GM19455 (cell line): ENCODE data around the gene PSMB5.

ENCODE experiments used
- ATAC-seq: cut with Tn5 transposase; IDR thresholded peaks from one replicate; pipeline ENCODE4 v1.9.1; 2021; ENCODE audit not compliant: unreplicated experiment

PSMB5 gene

DNA sequence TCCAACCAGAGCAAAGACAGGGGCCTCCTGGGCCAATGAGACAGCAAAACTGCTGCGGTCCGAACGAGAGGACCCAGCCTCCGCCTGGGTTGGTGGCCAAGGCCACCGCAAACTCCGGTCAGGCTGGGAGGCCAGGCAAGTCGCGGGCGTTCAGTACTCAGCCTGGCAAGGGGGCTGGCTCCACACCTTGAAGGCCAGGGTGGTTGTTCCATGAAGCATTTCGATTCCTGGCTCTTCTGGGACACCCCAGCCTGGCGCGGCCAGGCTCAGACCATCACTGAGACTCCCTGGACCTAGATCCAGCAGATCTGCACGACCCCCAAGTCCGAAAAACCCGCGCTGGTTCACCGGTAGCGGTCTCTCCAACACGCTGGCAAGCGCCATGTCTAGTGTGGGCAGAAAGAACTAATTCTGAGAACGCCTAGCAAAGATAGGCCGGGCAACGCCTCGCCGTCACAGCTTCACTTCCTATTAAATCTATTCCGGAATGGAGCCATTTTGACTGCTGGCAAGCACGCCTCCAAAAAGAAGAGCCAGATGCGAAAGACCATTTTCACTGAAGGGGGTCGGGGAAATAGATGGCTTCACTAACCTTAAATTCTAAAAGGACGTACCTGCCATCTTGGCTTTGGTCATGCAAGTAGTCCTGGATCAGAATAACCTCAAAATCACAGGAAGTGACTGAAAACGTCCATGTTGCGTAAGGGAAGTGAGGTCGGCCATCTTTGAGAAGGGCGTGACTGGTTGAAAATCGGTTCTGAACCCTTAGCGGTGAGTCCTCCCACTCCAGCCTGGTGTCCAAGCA, at the start of gene PSMB5:
Gene PSMB5 (minus strand): TSS at position 403 of the 805 bp plus-strand sequence. CDS start 19 bp downstream, at position 384.
- ATAC-seq = peak; percentile 91

DNA sequence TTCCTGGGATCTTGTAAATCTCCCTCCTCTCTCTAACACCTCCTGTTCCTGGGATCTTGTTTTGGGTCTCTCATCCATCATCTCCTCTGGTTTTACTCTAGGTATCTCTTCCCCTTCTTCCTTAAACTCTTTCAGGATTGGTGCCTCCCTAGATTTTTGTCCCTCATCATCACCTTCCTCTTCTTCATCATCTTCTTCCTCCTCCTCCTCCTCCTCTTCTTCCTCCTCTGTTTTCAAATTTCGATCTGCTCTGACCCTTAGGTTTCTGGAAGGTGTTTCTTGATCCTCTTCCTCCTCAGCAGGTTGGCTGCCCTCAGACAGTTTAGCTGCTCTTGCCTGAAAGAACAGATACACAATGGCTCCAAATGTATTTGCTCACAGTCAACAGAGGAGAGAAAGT, 45.8 kb upstream of the PSMB5 start:
- ATAC-seq = no peak

- ATAC-seq = no peak
These were observed 45.0 kb upstream of the PSMB5 start for GRCh38 chr14:23079716-23080115.

DNA sequence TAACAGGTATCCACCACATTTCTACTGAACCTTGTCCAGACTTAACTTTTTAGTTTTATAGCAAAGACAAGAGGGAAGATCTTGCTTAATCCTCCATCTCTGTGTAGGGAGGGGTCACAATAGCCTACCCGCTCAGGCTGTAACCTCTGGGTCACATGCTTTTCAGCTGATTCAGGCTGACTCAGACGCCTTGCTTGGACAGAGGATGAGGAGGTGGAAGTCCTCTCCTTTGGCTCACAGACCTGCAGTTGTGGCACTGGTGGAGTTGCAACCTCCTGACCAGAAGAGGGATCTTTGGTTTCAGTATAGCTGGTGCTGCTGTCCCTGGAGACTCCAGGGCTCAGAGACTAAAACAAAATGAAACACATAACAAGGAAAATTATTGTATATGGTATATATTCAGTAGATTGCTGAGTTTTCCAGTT, 44.0 kb upstream of the PSMB5 start:
- ATAC-seq = no peak

DNA sequence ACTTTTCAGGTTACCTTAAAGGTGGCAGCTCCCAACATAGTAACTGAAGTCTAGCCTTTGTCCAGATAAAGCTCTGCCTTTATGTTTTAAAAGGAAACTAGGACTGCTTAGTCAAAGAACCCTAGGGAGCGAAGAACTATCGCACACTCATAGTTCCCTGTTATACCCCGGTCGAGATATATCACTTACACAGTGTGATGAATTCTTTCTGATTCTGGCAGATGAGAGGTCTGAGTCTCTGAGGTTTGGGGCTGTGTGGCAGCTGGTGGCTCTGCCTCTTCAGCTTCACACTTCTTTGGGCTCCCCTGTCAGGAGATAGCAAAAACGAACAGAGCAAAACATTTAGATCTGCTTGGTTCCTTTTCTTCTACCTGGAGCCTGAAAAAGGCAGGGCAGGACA, 43.3 kb upstream of the PSMB5 start:
- ATAC-seq = no peak

GRCh38 chr14:23076785-23077408, 42.2 kb upstream of the PSMB5 start:
- ATAC-seq = no peak

- ATAC-seq = no peak
These were observed 40.2 kb upstream of the PSMB5 start for GRCh38 chr14:23074906-23075305.

GRCh38 chr14:23071921-23072539, 37.3 kb upstream of the PSMB5 start:
- no peak for ATAC-seq

- peak; percentile 86 for ATAC-seq
These were observed 36.7 kb upstream of the PSMB5 start for GRCh38 chr14:23071244-23071920.

DNA sequence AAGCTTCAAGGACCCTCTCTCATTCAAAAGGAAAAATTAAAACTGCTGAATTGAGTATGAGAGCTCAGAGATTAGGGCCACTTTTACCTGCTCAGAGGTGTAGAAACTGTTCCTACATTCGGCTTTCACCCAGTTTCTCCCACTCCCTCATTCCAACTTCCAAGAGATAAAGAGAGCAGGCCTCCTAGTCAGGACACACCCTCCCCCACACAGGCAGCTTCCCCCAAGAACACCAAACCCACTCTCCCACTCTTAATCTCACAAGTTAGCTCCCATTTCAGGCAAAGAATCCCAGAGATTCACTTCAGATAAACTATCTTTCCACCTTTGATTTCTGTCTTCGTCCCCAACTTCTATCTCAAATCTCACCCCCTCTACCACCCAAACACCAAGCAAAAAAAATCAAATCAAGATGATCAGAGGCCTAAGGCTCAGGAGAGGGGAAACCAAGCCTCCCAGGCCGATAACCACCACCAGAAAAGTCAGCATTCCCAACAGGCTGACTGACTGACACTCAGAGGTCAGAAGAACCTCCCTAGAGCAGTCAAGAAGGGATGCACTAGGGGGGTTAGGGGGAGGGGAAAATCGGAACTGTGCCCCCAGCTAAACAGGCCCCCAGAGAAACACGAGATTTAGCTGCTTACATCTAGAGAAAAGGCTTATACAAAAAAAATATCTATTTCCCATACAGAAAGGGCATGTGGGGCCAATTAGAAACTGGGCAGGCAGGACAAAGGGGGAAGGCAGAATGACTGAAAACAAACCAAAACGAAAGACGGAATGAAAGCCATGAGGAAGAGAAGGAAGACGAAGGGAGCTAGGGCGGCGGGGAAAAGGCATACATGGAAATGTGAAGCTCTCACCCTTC, 35.8 kb upstream of the PSMB5 start:
- ATAC-seq = no peak

DNA sequence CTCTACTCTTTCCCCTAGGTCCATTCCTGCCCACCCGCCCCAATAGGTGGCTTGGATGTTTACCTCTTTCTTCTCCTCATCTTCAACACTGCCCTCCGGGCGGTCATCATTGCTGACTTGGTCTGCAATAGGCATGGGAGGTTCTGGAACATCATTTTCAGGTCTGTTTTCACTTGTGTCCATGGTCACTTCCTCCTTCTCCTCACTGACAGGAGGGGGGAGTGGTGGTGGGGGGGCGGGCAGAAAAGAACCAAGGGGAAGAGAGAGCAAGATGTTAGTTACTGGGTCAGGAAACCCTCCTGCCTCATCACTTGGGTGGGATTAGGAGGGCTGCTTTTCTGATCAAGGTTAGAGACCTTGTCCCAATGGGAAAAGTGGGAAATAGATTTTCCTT, 34.7 kb upstream of the PSMB5 start:
- no peak for ATAC-seq

DNA sequence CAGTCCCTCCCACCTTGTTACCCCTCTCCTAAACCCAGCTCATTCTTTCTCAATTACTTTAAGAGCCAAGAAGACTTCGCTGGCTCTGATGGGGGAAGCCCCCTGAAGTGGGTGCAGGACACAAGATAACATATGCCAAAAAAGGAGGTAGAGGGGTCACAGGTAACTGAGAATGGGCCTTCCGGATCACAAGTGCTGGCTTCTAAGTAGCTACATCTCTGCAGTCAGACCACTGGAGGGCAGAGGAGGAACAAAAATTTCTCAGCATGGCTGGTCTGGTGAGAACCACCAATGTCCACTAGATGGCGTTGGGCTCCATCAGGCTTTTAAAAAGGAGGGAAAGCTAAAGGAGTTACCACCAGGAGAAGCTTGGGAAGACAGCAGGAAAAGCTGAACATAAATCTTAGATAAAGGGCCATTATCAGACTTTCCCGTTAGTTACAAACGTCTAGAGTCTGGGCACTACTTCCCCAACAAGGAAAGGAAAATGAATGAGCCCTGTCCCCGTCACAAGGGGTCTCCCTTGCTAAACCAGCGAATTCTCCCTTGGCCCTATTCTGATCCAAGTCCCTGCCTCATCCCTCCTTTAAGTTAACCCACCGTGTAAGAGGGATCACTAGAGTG, 34.2 kb upstream of the PSMB5 start:
- ATAC-seq = peak; percentile 62

DNA sequence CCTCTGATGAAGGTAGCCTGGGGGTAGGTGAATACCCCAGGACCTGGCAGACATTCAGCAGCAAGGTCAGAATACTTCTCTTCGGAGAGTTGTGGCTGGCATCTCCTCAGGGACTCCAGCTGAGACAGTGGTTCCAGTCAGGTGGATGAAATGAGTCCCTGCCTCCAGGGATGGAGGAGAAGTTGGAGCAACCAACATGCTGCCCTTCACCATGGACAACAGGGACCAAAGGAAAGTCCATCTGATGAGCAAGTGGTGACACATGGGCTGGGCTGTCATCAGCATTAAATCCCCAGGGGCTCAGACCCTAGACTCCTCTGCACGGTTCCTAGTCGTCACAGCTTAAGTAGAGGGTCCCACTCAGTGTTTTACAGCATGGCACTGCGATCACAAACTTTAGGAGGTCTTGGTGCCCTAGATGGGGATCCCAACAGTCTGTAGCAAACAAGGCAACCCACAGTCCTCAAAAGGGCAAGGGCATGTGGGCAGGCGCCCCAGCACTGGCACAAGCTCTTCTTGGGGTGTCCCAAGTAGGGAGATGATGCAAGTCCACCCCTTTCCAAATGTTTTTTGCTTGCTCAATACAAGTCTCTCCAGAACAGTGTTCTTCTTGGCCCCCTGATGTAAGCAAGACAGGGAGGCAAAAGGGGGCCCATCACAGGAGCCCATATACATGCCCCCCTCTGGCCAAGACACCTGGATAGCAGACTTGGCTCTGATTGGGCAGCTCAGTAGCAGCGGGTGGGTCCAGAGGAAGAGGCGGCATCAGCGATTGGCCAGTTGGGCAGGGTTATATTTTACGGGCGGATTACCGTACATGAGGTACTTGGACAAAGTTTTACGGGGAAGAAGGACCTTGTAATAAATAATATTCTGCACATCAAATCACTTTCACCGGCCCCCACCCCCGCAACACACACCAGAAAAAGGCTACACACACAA, 33.4 kb upstream of the PSMB5 start:
- ATAC-seq = no peak

DNA sequence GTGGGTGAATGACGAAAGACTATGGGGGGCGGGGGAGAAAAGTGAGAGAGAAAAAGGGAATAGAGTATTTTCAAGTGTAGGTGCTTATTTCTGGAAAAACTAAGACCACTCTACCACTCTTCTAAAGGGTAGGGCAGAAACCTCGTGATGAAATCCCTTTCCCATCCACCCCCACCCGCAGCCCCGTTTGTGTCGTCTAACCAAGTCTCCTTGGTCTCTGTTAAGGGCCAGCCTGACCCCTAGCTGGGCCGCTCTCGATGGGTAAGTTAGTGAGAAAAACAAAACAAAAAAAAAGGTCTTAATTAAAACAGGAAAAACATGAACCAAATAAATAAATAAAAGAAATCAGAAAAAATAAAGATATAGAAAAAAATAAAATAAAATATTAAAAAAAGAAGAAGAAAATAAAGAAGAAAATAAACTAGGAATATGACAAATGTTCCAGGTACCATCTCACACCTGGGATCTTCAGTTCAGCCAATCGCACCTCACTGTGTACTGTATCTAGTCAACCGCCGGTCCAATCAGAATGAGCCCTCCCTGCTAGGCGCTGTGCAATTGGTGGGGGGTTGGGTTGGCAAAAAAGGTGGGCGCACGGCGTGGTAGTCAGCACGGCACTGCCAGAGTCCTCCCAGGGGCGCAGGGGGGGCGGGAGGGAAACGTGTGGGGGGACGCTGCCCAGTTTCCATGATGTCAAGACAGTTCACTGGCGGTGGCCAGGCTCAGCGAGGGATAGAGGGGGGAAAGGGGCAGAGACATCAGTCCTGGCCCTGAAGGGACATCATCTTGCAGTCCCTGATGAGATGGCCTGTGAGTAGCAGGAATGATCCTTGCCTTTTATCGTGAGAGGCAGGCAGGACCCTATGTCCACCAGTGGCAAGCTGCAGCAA, 32.4 kb upstream of the PSMB5 start:
- ATAC-seq = no peak

DNA sequence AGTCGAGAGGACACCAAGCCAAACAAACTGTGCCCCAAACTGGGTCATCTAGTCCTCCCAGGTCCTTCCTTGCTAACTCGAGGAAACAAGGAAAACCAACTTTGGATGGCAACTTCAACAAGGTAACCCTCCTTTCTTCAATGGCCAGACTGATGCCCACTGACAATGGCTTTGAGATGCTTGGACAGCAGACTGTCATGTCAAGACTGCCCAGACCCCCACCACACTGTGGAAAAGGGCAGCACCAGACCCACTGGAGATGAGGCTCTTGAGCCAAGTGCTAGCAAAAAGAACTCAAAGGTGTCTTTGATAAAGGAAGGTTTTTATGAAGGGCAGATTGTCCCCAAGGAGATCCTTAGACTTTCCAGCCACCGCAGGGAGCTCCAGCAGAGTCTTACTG, 31.7 kb upstream of the PSMB5 start:
- ATAC-seq = no peak

GRCh38 chr14:23063601-23064000, 28.9 kb upstream of the PSMB5 start:
- no peak for ATAC-seq

DNA sequence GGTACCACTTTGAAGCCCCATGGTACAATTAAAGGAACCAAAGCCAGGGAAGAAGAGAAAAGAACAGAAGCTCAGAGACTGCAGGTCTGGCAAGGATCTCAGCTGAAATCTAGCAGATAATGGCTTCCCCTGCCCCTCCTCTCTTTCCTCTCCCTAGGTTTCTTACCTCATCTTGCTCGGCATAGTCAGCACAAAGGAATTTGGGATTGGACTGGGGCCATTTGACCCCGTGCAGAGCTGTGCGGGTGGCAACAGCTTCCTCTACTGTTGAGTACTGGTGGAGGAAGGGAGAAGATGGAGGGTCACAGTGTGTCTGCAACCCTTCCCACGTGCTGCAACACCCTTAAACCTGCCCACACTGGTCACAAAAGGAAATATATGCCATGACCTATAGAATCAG, 27.3 kb upstream of the PSMB5 start:
- no peak for ATAC-seq
